Epidermal melanocyte (primary cell): ENCODE measurements around the gene LAIR2.
A peak's percentile ranks its signal among the peaks of the same experiment; 100 is the strongest.
"Not testable (repeated sequence)": the region's sequence is repeated elsewhere in the genome, so short reads cannot be mapped to it uniquely, and the experiment has no call there.

ENCODE experiments used
- DNase-seq: peaks from one replicate; pipeline ENCODE4 v3.0.0; 2011; ENCODE audit warnings: low spot score; ENCODE audit not compliant: insufficient read length

The LAIR2 gene

GRCh38 chr19:54464630-54465425 lies 37.8 kb upstream of the LAIR2 start:
- peak; percentile 70 for DNase-seq

- DNase-seq: no peak
These were observed 37.1 kb upstream of the LAIR2 start for GRCh38 chr19:54465426-54466109.

GRCh38 chr19:54466110-54466480 lies 36.5 kb upstream of the LAIR2 start:
- DNase-seq: not testable (repeated sequence)

GRCh38 chr19:54469496-54469934 lies 33.1 kb upstream of the LAIR2 start:
- peak; percentile 15 for DNase-seq

- no peak for DNase-seq
These were observed 32.2 kb upstream of the LAIR2 start for GRCh38 chr19:54470276-54470887.

- DNase-seq: peak; percentile 16
These were observed 31.4 kb upstream of the LAIR2 start for GRCh38 chr19:54470991-54471782.

GRCh38 chr19:54473071-54473891 lies 29.4 kb upstream of the LAIR2 start, which contains the start of gene CDC42EP5:
CDC42EP5 (minus strand) TSS chr19:54473296; CDS start chr19:54465547, 7,749 bp downstream.
- peak; percentile 94 for DNase-seq

- DNase-seq: no peak
These were observed 28.7 kb upstream of the LAIR2 start for GRCh38 chr19:54473892-54474372.

- no peak for DNase-seq
These were observed 26.9 kb upstream of the LAIR2 start for GRCh38 chr19:54475706-54476105.

GRCh38 chr19:54477650-54478049 lies 25.0 kb upstream of the LAIR2 start:
- DNase-seq: no peak

- no peak for DNase-seq
These were observed 23.9 kb upstream of the LAIR2 start for GRCh38 chr19:54478677-54479266.

GRCh38 chr19:54480051-54480450 lies 22.6 kb upstream of the LAIR2 start:
- no peak for DNase-seq

- DNase-seq: no peak
These were observed 21.2 kb upstream of the LAIR2 start for GRCh38 chr19:54481326-54481930.

GRCh38 chr19:54482889-54483288 lies 19.7 kb upstream of the LAIR2 start:
- DNase-seq: no peak

GRCh38 chr19:54484451-54484850 lies 18.2 kb upstream of the LAIR2 start:
- DNase-seq: no peak

- no peak for DNase-seq
These were observed 16.8 kb upstream of the LAIR2 start for GRCh38 chr19:54485851-54486250.

- DNase-seq: no peak
These were observed 13.3 kb upstream of the LAIR2 start for GRCh38 chr19:54489341-54489740.

GRCh38 chr19:54489766-54490165 lies 12.9 kb upstream of the LAIR2 start:
- no peak for DNase-seq

GRCh38 chr19:54492568-54492967 lies 10.1 kb upstream of the LAIR2 start:
- no peak for DNase-seq

- DNase-seq: not testable (repeated sequence)
These were observed 9.6 kb upstream of the LAIR2 start for GRCh38 chr19:54493056-54493455.
